NOMO-1 (cell line): ENCODE measurements around the gene RAPGEF6.
"Not testable (repeated sequence)": the region's sequence is repeated elsewhere in the genome, so short reads cannot be mapped to it uniquely, and the experiment has no call there.

Source experiments
- DNase-seq, 2 experiments: peaks; one replicate each; lab custom pipeline; 2025; ENCODE audit not compliant: unreplicated experiment in 2 of 2; lab: John Stamatoyannopoulos, UW

Gene RAPGEF6

DNA sequence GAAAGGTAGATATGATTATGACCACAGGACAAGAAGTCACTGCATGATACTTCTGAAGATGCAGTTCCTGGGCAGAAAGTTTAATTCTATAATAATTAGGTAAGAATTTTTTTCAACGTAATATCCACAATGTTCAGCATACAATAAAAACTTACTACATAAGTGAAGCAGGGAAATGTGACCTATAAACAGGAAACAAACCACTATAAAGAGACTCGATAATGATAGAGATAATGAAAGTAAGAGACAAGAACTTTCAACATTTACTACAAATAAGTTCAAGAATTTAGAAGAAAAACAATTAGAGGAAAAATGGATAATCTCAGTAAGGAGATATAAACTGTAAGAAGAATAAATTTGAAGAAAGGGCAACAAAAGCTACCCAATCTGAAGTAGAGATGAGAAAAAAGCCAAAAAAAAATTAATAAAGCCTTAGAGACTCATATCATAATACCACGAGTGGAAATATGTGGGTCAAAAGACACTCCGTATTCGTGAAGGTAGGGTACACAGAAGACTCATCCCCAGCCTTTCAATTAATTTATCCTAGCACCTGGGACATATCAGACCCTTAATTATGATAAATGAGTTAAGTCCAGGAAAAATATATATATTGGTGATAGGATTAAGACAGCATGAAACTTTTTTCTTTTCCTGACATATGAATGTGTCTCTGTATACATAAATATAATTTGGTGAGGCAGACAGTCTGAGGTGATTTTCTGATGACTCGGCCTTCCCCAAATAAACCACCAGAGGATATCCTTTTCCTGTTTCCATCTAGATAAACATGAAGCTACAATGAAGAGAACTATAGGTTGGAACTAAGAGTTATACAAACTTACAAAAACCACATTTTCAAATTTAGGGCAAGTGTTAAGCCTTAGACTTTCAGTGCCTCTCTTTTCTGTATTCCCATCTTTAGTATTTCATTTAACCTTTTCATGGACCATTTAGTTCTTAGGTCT, 120.4 kb downstream of the RAPGEF6 start:
- peak in 1 of 2 experiments; percentile 12 for DNase-seq

DNA sequence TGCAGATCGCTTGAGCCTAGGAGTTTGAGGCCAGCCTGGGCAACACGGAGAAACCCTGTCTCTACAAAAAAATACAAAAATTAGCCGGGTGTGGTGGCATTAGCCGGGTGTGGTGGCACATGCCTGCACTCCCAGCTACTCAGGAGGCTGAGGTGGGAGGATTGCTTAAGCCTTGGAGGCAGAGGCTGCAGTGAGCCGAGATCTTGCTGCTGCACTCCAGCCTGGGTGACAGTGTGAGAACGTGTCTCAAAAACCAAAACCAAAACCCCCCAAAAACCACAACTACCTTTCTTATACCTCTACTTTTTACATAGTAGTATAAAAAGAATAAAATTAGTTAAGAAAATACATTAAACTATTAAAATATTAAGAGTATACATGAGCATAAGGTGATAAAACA, 121.2 kb downstream of the RAPGEF6 start:
- DNase-seq, result no peak

DNA sequence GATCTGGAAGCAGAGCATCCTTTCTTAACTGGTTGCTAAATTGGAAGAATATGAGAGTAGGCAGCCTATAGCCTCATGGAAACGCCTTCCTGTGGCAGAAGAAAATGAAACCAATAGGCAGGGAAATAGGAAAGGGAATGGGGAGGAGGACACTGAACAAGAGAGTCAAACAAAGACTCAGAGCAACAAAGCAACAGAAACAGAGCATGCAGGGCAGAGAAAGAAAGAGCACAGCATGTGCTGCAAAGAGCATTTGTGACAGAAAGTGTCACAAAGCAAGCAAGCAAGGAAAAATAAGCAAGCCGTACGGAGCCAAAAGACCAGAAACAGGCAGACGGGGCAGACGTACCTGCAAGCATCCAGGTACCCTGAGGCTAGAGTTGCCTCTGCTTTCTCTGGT, 123.1 kb downstream of the RAPGEF6 start:
- no peak for DNase-seq

DNA sequence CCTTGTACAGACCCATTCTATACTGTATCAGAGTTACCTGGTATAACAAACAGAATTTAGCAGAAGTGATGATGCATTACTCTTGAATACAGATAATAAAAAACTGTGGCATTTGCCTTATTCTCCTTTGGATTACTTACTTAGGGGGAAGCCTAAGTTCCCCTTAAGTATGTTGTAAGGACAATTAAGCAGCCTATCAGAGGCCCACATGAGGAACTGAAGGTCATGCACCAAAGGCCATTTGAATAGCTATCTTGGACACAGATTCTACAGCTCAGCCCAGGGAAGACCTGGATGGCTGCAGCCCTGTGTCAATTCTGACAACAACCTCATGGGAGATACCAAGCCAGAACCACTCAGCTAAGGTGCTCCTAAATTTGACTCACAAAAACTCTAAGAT, 125.2 kb downstream of the RAPGEF6 start:
- DNase-seq, result peak; percentile 18 to 70

DNA sequence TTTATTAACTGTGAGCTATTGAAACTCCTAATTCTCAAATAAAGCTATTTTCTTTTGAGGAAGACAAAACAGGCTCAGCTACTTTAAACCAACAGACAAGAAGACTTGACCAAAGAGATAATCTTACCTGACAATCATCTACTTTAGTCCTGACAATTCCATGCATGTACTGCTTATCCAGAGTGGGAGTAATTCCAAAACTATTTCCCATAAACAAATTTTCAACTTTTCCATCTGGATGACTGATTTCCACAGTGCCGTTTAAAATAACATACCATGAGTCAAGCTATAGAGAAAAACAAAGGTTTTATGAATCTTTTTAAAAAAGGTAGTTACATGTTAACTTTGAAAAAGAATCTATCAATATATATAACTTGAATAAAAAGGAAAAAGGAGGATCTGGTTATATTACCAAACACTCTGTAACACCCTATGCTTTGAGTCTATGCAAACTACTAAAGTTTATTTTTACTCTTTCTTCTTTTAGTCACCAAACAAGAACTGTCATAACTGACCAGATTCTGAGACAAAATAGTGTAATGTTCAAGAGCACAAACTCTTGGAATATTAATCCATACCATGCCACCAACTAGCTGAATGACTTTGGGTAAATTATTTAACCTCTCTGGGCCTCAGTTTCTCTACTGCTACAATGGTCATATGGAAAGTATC, 129.7 kb downstream of the RAPGEF6 start:
- no peak for DNase-seq

DNA sequence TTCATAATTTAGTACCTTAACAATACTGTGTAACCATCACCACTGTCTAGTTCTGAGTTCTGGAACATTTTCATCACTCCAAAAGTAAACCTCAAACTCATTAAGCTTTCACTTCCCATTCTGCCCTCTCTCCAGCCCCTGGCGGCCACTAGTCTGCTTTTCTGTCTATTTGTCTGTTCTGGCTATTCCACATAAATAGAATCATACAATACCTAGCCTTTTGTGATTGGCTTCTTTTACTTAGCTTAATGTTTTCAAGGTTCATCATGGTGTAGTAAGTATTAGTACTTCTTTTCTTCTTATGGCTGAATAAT, 138.7 kb downstream of the RAPGEF6 start:
- peak; percentile 68 to 91 for DNase-seq

DNA sequence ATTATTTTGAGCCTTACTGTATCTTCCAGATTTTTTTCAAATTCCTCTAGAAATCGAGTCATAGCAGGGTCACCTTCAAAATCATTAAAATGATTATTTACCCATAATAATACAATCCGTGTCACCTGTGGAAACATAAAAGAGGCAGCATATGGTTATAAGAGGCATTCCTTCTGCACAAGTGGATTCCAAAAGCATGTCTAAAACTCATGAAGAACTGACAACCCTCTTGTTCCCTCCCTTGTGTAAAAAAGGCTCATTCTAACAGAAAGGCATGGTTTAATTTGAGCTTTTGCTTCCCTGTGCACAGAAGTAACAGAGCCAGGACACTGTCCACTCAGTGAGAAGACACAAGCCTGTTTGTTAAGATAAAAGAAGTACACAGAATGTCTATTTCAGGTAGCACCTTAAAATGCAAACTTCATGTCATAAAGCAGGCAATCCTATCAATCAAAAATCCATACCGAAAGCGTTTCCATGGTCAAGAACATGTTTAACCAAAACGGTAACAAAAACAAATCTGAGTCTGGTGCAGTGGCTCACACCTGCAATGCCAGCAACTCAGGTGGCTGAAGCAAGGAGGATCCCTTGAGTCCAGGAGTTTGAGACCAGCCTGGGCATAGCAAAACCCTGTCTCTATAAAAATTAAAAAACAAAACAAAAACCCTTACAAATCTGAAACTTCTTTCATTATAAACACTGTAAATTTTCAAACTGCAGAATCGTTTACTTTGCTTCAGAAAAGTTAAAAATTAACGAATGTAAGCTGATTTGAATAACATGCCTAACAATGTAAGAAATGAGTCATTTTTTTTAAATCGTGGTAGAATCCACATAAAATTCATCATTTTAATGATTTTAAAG, 139.3 kb downstream of the RAPGEF6 start:
- DNase-seq, result no peak

DNA sequence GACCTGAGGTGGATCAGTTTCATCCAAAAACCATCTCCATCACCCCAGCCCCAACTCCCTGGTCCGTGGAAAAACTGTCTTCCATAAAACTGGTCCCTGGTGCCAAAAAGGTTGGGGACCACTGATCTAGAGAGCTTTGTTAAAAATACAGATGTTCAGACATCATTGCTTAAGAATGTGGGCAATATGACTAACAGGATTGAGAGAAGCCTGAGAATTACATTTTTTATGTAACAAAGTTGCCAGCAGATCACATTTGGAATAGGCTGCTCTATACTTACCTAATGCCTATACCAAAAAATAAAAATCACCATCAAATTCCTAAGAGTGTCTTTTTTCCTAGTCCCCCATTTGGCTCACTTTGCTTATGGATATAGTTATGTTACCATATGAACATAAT, 143.3 kb downstream of the RAPGEF6 start:
- DNase-seq, result no peak

DNA sequence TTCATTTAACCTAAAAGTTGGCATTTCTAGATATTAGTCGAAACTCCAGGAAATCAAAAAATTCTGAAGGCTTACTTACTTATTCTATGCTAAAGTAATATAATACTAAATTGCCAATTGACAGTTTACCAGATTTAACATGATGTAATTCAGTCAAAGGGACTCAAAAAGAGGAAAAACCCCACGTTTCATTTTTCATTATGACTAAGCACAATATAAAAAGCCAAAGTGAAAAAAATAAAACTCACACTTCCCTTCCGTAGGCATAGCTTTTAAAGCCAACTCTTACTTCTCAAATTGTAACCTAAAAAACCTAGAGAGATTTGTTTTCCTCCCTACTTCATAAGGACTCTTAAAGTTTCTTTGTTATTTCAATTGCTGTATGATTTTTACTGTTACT, 146.6 kb downstream of the RAPGEF6 start:
- DNase-seq, result peak; percentile 47 to 90

DNA sequence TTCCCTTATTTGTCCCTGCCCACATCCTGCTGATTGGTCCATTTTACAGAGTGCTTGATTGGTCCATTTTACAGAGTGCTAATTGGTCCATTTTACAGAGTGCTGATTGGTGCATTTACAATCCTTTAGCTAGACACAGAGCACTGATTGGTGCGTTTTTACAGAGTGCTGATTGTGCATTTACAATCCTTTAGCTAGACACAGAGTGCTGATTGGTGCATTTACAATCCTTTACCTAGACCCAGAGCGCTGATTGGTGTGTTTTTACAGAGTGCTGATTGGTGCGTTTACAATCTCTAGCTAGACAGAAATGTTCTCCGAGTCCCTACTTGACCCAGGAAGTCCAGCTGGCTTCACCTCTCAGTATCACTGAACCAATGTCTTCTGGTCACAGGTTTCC, 147.7 kb downstream of the RAPGEF6 start:
- DNase-seq, result not testable (repeated sequence)

DNA sequence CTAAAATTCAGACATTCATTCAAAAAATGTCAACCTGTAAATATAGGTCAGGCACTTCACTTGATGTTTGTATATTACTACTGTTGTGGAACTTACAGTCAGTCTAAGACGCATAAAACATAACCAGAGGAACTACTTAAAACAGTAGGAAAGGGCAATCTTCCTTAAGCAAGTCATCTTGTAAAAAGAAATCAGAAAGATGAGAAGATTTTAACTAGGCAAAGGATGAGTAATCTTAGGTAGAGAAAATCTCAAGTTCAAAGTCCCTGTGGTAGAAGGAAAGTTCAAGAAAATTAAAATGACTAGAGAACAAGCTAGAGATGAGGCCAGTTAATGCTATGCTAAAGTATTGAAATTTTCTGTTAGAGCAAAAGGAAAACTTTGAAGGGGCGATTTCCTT, 152.4 kb downstream of the RAPGEF6 start:
- no peak for DNase-seq

DNA sequence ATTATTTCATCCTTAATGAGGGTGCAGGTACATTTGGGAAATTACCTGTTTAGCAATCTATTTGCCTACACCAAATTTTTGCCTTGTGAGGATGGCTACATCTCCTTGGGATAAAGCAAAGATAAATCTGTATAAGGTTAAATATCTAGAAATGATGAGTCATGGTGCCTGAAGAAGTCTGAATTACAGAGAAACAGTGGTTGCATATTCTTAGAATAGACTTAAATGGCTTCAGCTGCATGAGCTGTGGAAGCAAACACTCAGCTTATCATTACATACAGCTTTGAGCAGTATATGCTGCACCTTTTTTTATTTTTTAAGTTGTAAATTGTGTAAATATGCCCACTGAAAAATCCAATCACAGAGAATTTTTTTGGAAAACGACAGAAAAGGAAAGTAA, 153.5 kb downstream of the RAPGEF6 start:
- no peak for DNase-seq

DNA sequence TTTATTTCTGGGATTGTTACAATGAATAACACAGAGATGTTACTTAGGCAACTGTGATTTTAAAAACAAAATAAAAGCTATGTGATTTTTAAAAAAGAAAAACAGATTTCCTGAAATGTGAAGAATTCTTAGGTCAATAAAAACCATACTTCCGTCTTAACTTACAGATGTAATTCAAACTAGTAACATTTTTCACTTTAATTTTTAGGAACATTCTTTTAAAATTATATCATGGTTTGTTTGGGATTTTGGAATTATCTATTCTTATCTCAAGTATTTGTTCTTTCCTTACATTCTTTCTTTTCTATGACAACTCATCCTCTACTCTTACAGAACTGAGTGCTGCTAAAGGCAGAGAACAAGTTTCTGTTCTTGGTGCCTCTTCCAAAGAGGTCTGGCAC, 159.5 kb downstream of the RAPGEF6 start:
- no peak for DNase-seq

DNA sequence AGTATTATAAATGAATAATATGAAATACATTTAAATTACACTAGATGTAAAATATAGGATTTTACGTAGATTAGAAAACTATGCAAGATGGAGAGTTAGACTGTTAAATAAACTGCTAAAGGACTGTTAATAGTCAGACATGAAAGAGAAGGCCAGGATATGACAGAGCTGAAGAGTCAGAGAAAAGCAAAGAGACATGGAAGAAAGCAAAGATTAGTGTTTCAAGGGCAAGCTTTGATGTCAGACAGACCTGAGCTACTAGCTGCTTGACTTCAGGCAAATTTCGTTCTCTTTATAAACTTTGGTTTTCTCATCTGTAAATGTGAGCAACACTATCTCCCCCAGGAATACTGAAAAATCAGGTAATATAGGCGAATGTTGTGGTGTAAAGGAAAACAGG, 161.3 kb downstream of the RAPGEF6 start:
- DNase-seq, result no peak

DNA sequence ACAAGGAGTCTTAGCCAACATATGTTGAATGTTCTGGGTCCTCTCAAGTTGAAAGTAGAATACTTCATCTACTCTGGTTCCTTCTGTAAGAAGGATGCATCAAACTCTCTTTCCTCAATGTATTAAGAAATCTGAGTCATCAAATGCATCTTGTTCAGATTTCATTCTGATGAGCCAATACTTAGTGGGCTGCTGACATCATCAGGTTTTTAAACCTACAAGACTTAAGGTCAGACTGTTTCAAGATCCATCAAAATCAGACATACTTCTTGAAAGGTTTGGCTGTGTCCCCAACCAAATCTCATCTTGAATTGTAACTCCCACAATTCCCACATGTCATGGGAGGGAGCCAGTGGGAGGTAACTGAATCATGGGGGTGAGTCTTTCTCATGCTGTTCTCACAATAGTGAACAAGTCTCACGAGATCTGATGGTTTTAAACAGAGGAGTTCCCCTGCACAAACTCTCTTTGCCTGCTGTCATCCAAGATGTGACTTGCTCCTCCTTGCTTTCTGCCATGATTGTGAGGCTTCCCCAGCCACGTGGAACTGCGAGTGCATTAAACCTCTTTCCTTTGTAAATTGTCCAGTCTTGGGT, 168.8 kb downstream of the RAPGEF6 start:
- no peak for DNase-seq

DNA sequence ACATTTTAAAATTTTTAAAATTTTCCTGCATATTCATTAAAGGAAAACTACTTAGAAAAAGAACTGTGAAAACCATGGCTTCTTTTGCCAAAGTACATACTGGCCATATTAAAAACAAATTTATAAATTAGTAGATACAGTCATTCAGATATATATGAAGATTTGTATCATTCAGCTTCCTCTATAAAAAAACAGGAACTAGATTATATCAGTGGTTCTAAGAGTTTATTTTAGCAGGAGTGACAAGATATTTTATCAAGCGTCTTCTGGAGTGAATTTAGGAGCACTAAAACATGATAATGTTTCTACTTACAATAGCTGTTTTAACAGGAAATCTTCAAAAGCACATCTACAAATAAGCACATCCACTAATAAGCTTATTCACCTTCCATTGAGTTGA, 171.4 kb downstream of the RAPGEF6 start:
- peak in 1 of 2 experiments; percentile 44 for DNase-seq

DNA sequence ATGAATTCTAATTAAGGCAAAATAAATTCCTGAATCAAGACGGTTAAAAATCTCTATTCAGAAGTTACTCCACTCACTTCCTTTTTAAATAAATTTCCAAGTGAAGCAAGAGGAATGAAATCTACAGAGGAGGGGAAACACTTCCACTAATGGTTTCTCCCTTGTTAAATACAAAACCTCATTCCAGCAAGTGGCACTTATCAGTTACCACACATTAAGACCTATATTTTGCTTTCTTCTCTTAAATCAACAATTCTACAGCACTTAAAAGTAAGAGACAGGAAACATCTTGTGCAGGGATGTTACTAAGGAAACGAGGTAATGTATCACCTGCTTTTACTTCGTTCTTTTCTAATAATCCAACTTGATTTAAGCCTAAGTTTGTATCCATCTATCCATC, 172.6 kb downstream of the RAPGEF6 start:
- DNase-seq, result no peak

DNA sequence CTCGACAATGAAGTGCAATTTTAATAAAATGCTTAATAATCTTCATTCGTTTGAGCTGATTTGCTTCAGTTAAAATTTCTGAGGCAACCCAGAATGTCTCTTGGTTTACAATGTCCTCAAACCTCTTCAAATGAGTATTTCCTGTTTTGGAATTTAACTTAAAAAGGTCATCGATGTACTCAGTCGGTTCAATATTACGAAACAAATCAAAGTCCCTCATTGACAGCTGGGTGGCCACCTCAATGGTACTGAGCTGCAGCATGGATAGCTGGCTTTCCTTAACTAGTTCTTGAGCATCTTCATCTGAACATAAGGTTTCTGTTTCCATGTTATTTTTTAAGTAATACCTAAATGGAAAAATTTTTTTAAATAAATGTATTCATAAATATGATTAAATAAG, 173.3 kb downstream of the RAPGEF6 start:
- no peak for DNase-seq

DNA sequence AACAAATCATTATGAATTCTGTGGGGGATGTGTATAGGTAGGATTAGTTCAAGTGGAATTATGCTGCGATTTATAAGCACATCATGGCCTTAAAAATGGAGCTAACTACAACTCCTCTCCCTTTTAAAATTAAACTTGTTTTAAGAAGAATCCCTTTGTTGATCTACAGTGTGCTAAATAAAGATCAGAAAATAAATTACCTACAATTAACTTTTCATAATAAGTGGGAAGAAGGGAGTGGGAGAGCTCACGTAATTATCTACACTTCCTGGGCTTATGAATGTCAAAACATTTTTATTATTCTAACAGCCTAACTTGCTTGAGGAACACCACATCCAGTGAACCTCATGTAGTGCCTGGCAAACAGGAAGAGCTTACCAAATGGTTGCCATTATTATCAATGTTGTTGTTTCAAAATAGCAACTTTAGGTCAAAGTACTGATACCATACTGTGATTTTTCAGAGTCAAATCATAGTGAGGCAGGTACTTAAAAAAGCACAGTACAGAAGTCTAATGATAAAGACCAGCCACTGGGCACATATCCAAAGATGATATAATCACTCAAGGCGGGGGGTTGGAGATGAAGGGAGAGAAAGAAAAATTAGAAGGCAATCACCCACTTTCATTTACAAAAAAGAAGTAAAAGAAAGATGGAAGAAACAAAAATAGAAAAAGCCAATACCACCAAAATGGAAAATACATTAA, 174.0 kb downstream of the RAPGEF6 start:
- no peak for DNase-seq

DNA sequence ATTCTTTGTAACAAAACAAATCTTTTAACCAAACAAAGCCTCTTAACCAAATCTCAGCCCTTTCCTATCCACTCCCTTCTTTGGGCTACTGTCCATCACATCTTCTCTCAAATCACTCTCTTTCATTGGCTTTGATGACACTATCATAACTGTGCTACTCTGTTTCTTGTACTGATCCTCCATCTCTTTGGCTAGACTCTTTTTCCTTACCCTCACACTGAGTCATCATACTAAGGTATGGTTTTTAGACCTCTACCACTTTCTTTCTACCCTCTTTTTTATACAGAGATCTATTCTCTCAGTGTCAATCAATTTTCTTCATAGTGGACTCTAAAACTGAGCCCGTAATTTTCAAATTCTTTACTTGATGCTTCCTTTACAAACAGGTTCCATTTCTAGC, 174.9 kb downstream of the RAPGEF6 start:
- DNase-seq, result no peak
